ENCODE results near the gene SH3PXD2B.
"Not testable (repeated sequence)": the region's sequence is repeated elsewhere in the genome, so short reads cannot be mapped to it uniquely, and the experiment has no call there.

SH3PXD2B gene

GRCh38 chr5:172348733-172349132, 105.6 kb downstream of the SH3PXD2B start:
- H4K8ac ChIP-seq (ENCODE audit: low read depth, low read length); H3K27ac ChIP-seq (ENCODE audit: low read depth, low read length); H3K27me3 ChIP-seq (ENCODE audit: insufficient read depth, low read length); H3K9ac ChIP-seq (ENCODE audit: low read length); H2BK120ac ChIP-seq (ENCODE audit: insufficient read depth, low read length, poor library complexity); H3K4me3 ChIP-seq (ENCODE audit: low read depth, low read length); H3K4me2 ChIP-seq (ENCODE audit: low read length); H3K18ac ChIP-seq (ENCODE audit: low read length); H4K91ac ChIP-seq (ENCODE audit: low read depth, low read length); H3K14ac ChIP-seq (ENCODE audit: low read length); H2AFZ ChIP-seq (ENCODE audit: insufficient read depth, low read length, poor library complexity); H3K4ac ChIP-seq (ENCODE audit: low read depth, low read length); H4K12ac ChIP-seq (ENCODE audit: low read depth, low read length); H3K79me1 ChIP-seq (ENCODE audit: low read length); H3K79me2 ChIP-seq (ENCODE audit: control insufficient read depth, insufficient read depth, low read length, poor library complexity); DNase-seq; H3K9me3 ChIP-seq (ENCODE audit: insufficient read depth, low read depth, low read length); H2AK5ac ChIP-seq (ENCODE audit: low read length); H3K23ac ChIP-seq (ENCODE audit: low read length); H3K4me1 ChIP-seq (ENCODE audit: control insufficient read depth in 1 of 2, insufficient read depth in 2 of 2, low read length in 2 of 2); H2BK12ac ChIP-seq (ENCODE audit: low read length); H2BK5ac ChIP-seq (ENCODE audit: low read depth, low read length, poor library complexity): not testable (repeated sequence)
- peaks cover 55 to 71% of the 10 kb centered on the region in 2 experiments for H3K36me3 ChIP-seq (ENCODE audit: control insufficient read depth in 1 of 2, insufficient read depth in 2 of 2, low read length in 2 of 2)
- WGBS (ENCODE audit: extremely low coverage, insufficient coverage, insufficient read length): no CpG with 5 or more reads among the region's 5 CpGs

- Histone ChIP-seq H3K79me1 (ENCODE audit: low read length) (peaks cover 3% of the 10 kb centered on the region), H4K8ac (ENCODE audit: low read depth, low read length) (no peak overlapping the region), H4K12ac (ENCODE audit: low read depth, low read length) (no peak overlapping the region), H3K4me3 (ENCODE audit: low read depth, low read length) (no peak overlapping the region), H2AFZ (ENCODE audit: insufficient read depth, low read length, poor library complexity) (no peak overlapping the region), H3K18ac (ENCODE audit: low read length) (no peak overlapping the region), H3K23ac (ENCODE audit: low read length) (no peak overlapping the region), H2BK120ac (ENCODE audit: insufficient read depth, low read length, poor library complexity) (no peak overlapping the region), H3K9me3 (ENCODE audit: insufficient read depth, low read depth, low read length) (no peaks in the 10 kb centered on the region), H3K79me2 (ENCODE audit: control insufficient read depth, insufficient read depth, low read length, poor library complexity) (peaks cover 2% of the 10 kb centered on the region), H3K36me3 (ENCODE audit: control insufficient read depth in 1 of 2, insufficient read depth in 2 of 2, low read length in 2 of 2) (peaks cover 49 to 65% of the 10 kb centered on the region in 2 experiments), H2BK5ac (ENCODE audit: low read depth, low read length, poor library complexity) (no peak overlapping the region), H3K4me1 (ENCODE audit: control insufficient read depth in 1 of 2, insufficient read depth in 2 of 2, low read length in 2 of 2) (peaks cover 3 to 5% of the 10 kb centered on the region in 2 experiments), H3K9ac (ENCODE audit: low read length) (no peak overlapping the region), H3K4ac (ENCODE audit: low read depth, low read length) (no peak overlapping the region), H2BK12ac (ENCODE audit: low read length) (no peak overlapping the region), H2AK5ac (ENCODE audit: low read length) (no peak overlapping the region), H3K4me2 (ENCODE audit: low read length) (no peak overlapping the region), H4K91ac (ENCODE audit: low read depth, low read length) (no peak overlapping the region), H3K14ac (ENCODE audit: low read length) (no peak overlapping the region), H3K27ac (ENCODE audit: low read depth, low read length) (peak overlapping the region; percentile 9), H3K27me3 (ENCODE audit: insufficient read depth, low read length) (no peaks in the 10 kb centered on the region)
- WGBS (ENCODE audit: extremely low coverage, insufficient coverage, insufficient read length): no CpG with 5 or more reads among the region's 5 CpGs
- DNase-seq: peak; percentile 54 to 72
Observed at GRCh38 chr5:172348084-172348483, 106.2 kb downstream of the SH3PXD2B start.

- Histone ChIP-seq H3K4me1 (ENCODE audit: control insufficient read depth in 1 of 2, insufficient read depth in 2 of 2, low read length in 2 of 2) (peaks cover 3 to 4% of the 10 kb centered on the region in 2 experiments), H3K4me3 (ENCODE audit: low read depth, low read length) (no peak overlapping the region), H4K8ac (ENCODE audit: low read depth, low read length) (no peak overlapping the region), H3K9me3 (ENCODE audit: insufficient read depth, low read depth, low read length) (no peaks in the 10 kb centered on the region), H3K27me3 (ENCODE audit: insufficient read depth, low read length) (no peaks in the 10 kb centered on the region), H3K27ac (ENCODE audit: low read depth, low read length) (peak overlapping the region; percentile 9), H2AK5ac (ENCODE audit: low read length) (no peak overlapping the region), H4K12ac (ENCODE audit: low read depth, low read length) (no peak overlapping the region), H3K9ac (ENCODE audit: low read length) (no peak overlapping the region), H3K36me3 (ENCODE audit: control insufficient read depth in 1 of 2, insufficient read depth in 2 of 2, low read length in 2 of 2) (peaks cover 50 to 66% of the 10 kb centered on the region in 2 experiments), H3K14ac (ENCODE audit: low read length) (no peak overlapping the region), H2AFZ (ENCODE audit: insufficient read depth, low read length, poor library complexity) (no peak overlapping the region), H3K79me2 (ENCODE audit: control insufficient read depth, insufficient read depth, low read length, poor library complexity) (peaks cover 2% of the 10 kb centered on the region), H3K4me2 (ENCODE audit: low read length) (no peak overlapping the region), H3K79me1 (ENCODE audit: low read length) (peaks cover 3% of the 10 kb centered on the region), H2BK5ac (ENCODE audit: low read depth, low read length, poor library complexity) (no peak overlapping the region), H2BK120ac (ENCODE audit: insufficient read depth, low read length, poor library complexity) (no peak overlapping the region), H3K18ac (ENCODE audit: low read length) (no peak overlapping the region), H3K4ac (ENCODE audit: low read depth, low read length) (no peak overlapping the region), H2BK12ac (ENCODE audit: low read length) (no peak overlapping the region), H4K91ac (ENCODE audit: low read depth, low read length) (no peak overlapping the region), H3K23ac (ENCODE audit: low read length) (no peak overlapping the region)
- DNase-seq: peak; percentile 85 to 96
- WGBS (ENCODE audit: extremely low coverage, insufficient coverage, insufficient read length): no CpG with 5 or more reads among the region's 8 CpGs
Observed at GRCh38 chr5:172347496-172348052, 106.8 kb downstream of the SH3PXD2B start.

- peak; percentile 71 to 80 for DNase-seq
- no peak overlapping the region for H4K8ac ChIP-seq (ENCODE audit: low read depth, low read length)
- no peak overlapping the region for H3K23ac ChIP-seq (ENCODE audit: low read length)
- H3K9ac ChIP-seq (ENCODE audit: low read length): no peak overlapping the region
- no peak overlapping the region for H2AK5ac ChIP-seq (ENCODE audit: low read length)
- H3K4me1 ChIP-seq (ENCODE audit: control insufficient read depth in 1 of 2, insufficient read depth in 2 of 2, low read length in 2 of 2): peaks cover 3 to 4% of the 10 kb centered on the region in 2 experiments
- H3K79me1 ChIP-seq (ENCODE audit: low read length): peaks cover 3% of the 10 kb centered on the region
- no peak overlapping the region for H2BK120ac ChIP-seq (ENCODE audit: insufficient read depth, low read length, poor library complexity)
- H3K18ac ChIP-seq (ENCODE audit: low read length): no peak overlapping the region
- peaks cover 2% of the 10 kb centered on the region for H3K79me2 ChIP-seq (ENCODE audit: control insufficient read depth, insufficient read depth, low read length, poor library complexity)
- H4K12ac ChIP-seq (ENCODE audit: low read depth, low read length): no peak overlapping the region
- no peak overlapping the region for H2AFZ ChIP-seq (ENCODE audit: insufficient read depth, low read length, poor library complexity)
- H3K36me3 ChIP-seq (ENCODE audit: control insufficient read depth in 1 of 2, insufficient read depth in 2 of 2, low read length in 2 of 2): peaks cover 50 to 65% of the 10 kb centered on the region in 2 experiments
- H3K4me3 ChIP-seq (ENCODE audit: low read depth, low read length): no peak overlapping the region
- no peak overlapping the region for H3K27ac ChIP-seq (ENCODE audit: low read depth, low read length)
- no peak overlapping the region for H2BK5ac ChIP-seq (ENCODE audit: low read depth, low read length, poor library complexity)
- no peak overlapping the region for H2BK12ac ChIP-seq (ENCODE audit: low read length)
- H3K9me3 ChIP-seq (ENCODE audit: insufficient read depth, low read depth, low read length): no peaks in the 10 kb centered on the region
- no peak overlapping the region for H3K4ac ChIP-seq (ENCODE audit: low read depth, low read length)
- no peak overlapping the region for H4K91ac ChIP-seq (ENCODE audit: low read depth, low read length)
- H3K14ac ChIP-seq (ENCODE audit: low read length): no peak overlapping the region
- whole genome bisulfite sequencing (ENCODE audit: extremely low coverage, insufficient coverage, insufficient read length): no CpG with 5 or more reads among the region's 11 CpGs
- H3K27me3 ChIP-seq (ENCODE audit: insufficient read depth, low read length): no peaks in the 10 kb centered on the region
- H3K4me2 ChIP-seq (ENCODE audit: low read length): no peak overlapping the region
Observed at GRCh38 chr5:172345881-172346280, 108.4 kb downstream of the SH3PXD2B start.
